Amniotic stem cell (primary cell): Measurements from ENCODE around the gene MTMR10.

Experiments used
- DNase-seq: peaks from one replicate; lab custom pipeline; 2025; lab: John Stamatoyannopoulos, UW

The MTMR10 gene

GRCh38 chr15:30954674-30955073 lies 36.8 kb downstream of the MTMR10 start:
- no peak for DNase-seq

DNA sequence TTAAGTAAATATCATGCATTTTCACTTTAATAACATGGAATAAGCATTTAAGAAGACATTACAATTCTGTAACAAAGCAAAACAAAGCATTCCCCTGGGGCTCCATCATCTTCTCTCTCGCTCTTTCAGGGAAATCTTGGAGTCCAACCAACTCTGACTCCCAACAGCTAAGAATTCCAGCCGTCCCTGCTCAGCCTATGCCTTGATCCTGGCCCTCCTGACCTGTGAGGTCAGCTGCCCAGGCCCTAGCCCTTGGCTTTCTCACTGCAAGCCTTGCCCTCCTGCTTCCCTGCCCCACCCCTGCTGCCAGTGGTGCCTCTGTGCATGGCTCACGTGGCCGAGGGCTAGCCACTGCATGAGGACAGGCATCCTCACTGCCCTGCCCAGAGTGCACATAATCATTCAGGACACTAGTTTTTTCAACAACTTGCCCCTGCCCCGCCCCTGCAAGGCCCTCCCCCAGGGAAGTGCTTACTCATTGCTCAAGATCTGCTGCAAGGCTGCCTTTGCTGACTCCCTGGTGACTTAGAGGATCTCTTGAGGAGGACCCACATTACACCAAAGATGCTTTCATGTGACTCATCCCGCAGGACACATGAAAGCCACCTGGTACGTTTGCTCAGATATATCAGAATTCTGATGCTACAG lies 37.6 kb downstream of the MTMR10 start:
- peak; percentile 54 for DNase-seq

- no peak for DNase-seq
Observed at GRCh38 chr15:30953183-30953582, 38.2 kb downstream of the MTMR10 start.

GRCh38 chr15:30943654-30944335 lies 47.6 kb downstream of the MTMR10 start:
- no peak for DNase-seq

DNA sequence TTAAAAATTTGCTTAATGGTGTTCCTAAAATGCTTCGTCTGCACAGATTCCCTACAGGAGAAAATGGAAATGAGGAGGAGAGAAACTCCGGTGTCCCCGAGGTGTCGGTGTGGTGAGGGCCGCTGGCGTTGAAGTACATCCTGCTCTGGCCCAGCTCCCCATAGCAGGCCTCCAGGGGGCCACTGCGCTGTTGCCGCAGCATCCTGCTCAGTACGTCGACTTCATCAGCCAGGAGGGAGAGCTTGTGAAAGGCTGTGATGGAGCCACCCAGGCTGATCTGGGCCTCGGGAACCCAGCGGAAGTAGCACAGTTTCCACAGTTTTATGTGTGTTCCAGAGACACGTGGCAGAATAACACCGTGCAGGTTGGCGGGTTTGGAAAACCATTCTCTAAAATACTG lies 49.9 kb downstream of the MTMR10 start:
- DNase-seq, result no peak

DNA sequence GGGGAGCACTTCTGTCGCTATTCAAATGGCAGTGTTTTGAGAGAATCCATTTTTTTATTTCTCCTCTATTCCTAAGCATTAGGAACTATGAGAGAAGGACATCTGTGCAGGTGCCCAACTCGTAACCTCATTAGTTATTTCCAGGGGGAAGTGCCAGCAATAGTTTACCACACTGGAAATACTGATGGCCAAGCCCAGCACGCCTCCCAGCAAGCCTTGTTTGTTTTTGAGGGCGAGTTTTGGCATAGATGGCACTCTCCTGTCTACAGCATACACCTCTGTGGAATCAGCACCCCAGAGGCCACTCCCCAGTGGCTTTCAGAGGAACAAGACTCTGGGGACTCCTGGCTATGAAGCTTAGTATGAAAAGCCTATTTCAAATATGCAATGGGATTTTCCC lies 51.1 kb downstream of the MTMR10 start:
- DNase-seq, result no peak

GRCh38 chr15:30939161-30939560 lies 52.3 kb downstream of the MTMR10 start:
- DNase-seq, result no peak

GRCh38 chr15:30933293-30933692 lies 58.1 kb downstream of the MTMR10 start:
- no peak for DNase-seq

DNA sequence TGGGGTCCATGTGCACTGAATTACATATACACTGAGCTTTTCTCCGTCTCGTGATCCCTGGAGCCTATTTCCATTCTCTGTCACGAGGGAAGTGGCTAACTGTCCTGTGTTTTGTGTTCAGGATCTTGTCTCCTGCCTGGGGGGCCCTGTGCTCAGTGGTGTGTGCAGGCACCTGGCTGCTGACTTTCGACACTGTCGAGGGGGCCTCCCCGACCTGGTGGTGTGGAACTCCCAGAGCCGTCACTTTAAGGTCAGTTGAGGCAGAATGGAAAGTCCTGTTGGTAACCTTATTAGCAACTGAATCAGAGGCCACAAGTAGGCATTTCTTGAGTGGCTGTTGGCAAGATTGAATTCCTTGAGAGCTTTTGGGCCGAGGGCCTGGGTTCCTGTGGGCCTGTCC lies 61.0 kb downstream of the MTMR10 start:
- DNase-seq, result no peak

DNA sequence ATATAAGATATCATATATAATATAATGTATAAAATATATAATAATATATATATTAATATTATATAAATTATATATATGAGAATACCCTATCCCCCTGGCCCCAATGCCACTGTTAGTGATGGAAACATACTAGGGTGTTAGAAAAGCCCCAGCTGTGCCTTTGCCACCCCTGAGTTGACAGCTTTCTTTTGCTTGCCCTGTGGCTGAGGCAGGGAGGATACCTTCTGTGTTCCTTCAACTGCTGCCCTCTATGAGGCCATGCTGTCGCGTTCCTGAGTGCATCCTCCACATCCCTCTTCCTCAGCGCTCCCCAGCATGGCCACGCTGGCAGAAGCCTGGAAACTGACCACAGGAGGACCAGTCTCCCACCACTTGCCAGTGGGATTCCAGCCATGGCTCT lies 61.4 kb downstream of the MTMR10 start:
- no peak for DNase-seq

DNA sequence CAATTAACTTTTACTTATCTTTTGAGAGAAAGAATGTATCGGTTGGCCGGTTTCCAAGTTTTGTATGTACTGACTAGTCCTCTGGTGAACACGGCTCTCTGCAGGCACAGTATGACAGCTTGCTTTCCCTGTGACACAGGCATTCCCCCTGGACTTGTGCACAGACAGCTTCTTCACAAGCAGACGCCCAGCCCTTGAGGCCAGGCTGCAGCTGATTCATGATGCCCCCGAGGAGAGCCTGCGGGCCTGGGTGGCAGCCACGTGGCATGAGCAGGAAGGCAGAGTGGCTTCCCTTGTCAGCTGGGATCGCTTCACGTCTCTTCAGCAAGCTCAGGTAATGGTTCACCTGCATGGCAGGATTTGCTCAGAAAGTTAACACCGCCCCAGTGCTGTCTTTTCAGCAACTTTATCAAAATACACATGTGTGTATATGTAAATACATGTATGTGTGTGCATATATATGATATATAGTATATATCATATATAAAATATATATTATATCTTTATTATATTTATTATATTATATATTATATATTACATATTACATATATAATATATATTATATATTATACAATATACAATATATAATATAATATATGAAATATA lies 62.3 kb downstream of the MTMR10 start:
- no peak for DNase-seq

GRCh38 chr15:30928076-30928475 lies 63.4 kb downstream of the MTMR10 start:
- no peak for DNase-seq

GRCh38 chr15:30927148-30927761 lies 64.2 kb downstream of the MTMR10 start:
- DNase-seq, result no peak

DNA sequence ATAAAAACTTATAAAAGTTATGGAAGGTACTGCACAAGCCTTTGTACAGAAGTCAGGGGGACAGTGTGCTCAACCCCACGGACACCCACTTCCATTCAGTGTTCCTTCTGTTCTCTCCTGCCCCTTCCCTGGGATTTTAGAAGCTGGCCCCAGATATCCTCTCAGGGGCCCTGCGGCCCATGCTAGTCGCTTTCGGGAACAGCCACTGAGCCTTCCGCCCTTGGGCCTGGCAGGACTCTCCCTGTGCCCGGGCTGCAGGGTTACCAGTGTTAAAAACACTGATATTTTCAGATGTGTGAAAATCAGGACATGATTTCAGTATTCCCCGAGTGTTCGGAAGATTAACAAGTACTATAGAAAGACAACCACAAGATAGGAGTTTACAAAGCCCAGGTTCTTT lies 65.3 kb downstream of the MTMR10 start:
- DNase-seq, result no peak

DNA sequence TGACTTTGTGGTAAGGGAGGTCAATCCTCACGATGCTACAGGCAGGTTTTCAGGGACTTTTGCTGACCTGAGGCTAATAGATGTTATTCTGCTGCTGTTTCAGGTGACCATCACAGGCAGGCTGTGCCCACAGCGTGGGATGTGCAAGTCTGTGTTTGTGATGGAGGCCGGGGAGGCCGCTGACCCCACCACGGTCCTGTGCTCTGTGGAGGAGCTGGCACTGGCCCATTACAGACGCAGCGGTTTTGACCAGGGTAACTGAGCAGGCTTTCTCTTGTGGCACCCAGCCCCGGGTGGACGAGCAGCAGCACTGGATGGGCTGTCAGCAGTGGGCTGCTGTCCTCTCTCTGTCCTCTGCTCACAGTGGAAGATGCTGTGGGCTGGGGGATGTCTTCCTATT lies 65.7 kb downstream of the MTMR10 start:
- no peak for DNase-seq

GRCh38 chr15:30924353-30924752 lies 67.1 kb downstream of the MTMR10 start:
- DNase-seq, result no peak

DNA sequence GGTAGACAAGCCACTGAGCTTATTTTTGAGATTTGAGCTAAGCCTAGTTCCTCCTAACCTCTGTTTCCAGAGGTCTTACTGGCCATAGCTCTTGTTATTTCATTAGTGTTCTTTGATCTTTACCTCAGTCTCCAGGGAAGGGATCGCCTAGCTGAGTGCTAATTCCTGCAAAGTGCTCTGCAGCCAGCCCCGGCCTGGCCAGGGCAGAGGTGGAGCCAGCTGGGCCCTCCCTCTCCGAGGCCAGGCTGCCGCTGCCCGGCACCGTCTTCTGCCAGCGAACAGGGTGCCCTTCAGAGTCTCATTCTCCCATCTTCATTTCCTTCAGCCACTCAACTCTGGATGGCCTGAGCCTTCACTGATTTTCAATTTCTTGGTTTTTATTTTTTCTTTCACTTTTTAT lies 68.0 kb downstream of the MTMR10 start:
- DNase-seq, result no peak

DNA sequence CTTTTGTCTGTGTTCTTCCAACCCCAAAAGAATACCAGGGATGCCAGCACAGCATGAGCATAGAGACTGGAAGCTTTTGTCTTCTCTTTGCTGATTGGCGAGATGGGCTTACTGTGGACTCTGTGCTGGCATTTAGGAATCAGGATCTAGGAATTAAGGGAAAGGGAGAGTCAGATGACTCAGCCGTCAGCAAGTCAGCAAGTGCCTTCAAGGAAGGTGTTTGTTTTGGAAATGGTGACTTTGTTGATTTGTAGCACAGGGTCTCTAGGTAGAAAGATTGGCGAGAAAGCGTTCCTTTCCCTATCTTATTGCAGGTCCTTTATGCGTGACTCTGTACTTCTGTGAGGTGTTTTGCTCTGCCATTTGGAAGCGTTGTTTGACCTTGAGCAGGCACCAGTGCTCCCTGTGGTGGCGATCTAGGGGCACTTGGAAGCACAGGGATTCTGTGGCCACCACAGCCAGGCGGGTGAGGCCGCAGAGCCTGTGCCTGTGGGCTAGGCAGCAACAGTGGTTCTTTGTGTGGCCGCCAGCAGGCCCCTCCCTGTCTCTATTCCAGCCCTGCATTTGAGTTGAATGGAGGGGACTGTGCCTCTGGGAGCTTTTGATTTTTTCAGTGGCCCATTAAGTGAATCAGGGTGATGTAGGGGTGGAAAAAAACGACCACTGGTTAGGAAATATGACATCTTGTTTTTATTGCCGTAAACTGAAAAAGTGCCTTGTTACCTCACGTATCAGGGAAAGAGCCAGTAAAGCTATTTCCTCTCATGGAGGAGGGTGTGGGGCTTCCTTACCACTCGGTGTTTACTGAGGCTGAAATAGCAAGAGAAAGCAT lies 68.7 kb downstream of the MTMR10 start:
- DNase-seq, result peak; percentile 53

GRCh38 chr15:30921781-30922479 lies 69.5 kb downstream of the MTMR10 start:
- no peak for DNase-seq

GRCh38 chr15:30921106-30921505 lies 70.3 kb downstream of the MTMR10 start:
- no peak for DNase-seq

DNA sequence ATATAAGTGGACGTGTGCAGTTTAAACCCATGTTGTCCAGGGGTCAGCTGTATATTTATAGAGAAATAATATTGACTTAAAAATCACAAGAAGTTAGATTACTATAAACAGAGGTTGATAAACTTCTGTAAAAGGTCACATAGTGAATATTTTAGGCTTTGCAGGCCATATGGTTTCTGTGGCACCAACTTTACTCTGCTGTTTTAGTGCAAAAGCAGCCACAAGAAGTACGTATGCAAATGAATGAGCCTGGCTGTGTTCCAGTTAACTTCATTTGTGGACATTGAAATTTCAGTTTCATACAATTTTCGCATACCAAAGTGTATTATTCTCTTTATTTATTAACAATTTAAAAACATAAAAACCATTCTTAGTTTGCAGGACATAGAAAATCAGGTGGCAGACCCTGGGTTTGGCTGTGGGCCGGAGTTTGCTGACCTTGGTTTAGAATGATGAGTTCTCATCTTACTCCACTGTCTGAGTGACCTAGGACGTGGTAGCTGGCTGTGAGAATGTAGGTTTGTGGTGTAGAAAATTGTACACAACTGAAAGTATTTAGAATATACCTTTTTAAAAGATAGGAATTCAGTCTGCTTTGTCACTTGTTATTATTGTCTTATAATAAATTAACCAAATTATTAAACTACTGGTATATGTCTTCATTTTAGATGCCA lies 71.4 kb downstream of the MTMR10 start:
- DNase-seq, result no peak
